G401 (cell line): ENCODE measurements around the gene CHAC1. TPM values are rescaled to one million over a fixed set of nuclear protein-coding genes. Genes with fewer than 3 reads are reported as not detected.

Source experiments
- total RNA-seq: library from RNA; depleted of rRNA; stranded (reverse); fragments of >200 nt; shearing (Covaris generic); gene quantifications from 2 replicates; pipeline ENCODE4 v1.2.3, GENCODE V29; 2014; rRNA removed

CHAC1 gene
- total RNA-seq, 1 experiment from 2014 or later: 12.9 TPM

Other genes starting within 250 kb of the CHAC1 start
- gene RMDN3, start 198.2 kb upstream of the CHAC1 start, total RNA-seq: 107 and 114 TPM in 2 replicates
- 829 and 1,388 TPM in 2 replicates for gene GCHFR, start 189.4 kb upstream of the CHAC1 start, total RNA-seq
- gene C15orf62, start 183.5 kb upstream of the CHAC1 start, total RNA-seq: 3.1 and 4.0 TPM in 2 replicates
- gene ZFYVE19, start 146.4 kb upstream of the CHAC1 start, total RNA-seq: 27.5 and 29.2 TPM in 2 replicates
- gene DNAJC17, start 146.0 kb upstream of the CHAC1 start, total RNA-seq: 49.7 and 100 TPM in 2 replicates
- gene PPP1R14D, start 124.8 kb upstream of the CHAC1 start, total RNA-seq: not detected in 2 replicates
- 0.62 TPM in 1 of 2 replicates, not detected in the other for gene SPINT1, start 109.4 kb upstream of the CHAC1 start, total RNA-seq
- gene RHOV, start 79.2 kb upstream of the CHAC1 start, total RNA-seq: 0.24 and 1.7 TPM in 2 replicates
- gene VPS18, start 59.0 kb upstream of the CHAC1 start, total RNA-seq: 51.4 and 57.3 TPM in 2 replicates
- gene DLL4, start 24.1 kb upstream of the CHAC1 start, total RNA-seq: 0.20 and 0.62 TPM in 2 replicates
- gene INO80, start 162.8 kb downstream of the CHAC1 start, total RNA-seq: 14.8 and 35.6 TPM in 2 replicates